Activated B cell treated with CpG ODN at 0.5 μM for 24 hours (primary cell): ENCODE results near the gene APBB2. TPM values are rescaled to one million over a fixed set of nuclear protein-coding genes. Genes with fewer than 3 reads are reported as not detected.

Experiments
- ATAC-seq: fragments of 200-7000 bp; cut with Tn5 transposase; one replicate; pipeline ENCODE4 v1.10.0; 2021; ENCODE audit warnings: low read depth, mild to moderate bottlenecking, moderate library complexity
- CTCF ChIA-PET: fragments of 350-600 bp; sonication (Branson Sonifier 250); formaldehyde crosslinking; loops from one replicate; lab custom pipeline; 2021; ENCODE audit warnings: antibody characterized with exemption; lab: Charles Lee
- POLR2A ChIA-PET: fragments of 350-600 bp; sonication (Branson Sonifier 250); formaldehyde crosslinking; loops from one replicate; lab custom pipeline; 2021; ENCODE audit warnings: antibody characterized with exemption; lab: Charles Lee
- DNase-seq: peaks from one replicate; pipeline ENCODE4 v3.0.0; 2022
- H3K27ac Mint-ChIP-seq: one replicate; pipeline ENCODE4 v1.8.0; 2020; ENCODE audit warnings: mixed read lengths
- H3K27me3 Mint-ChIP-seq: one replicate; pipeline ENCODE4 v1.8.0; 2021; ENCODE audit warnings: mixed read lengths
- H3K36me3 Mint-ChIP-seq: one replicate; pipeline ENCODE4 v1.8.0; 2021; ENCODE audit warnings: low read depth, mixed read lengths
- H3K4me1 Mint-ChIP-seq: one replicate; pipeline ENCODE4 v1.8.0; 2021; ENCODE audit warnings: mixed read lengths
- H3K4me3 Mint-ChIP-seq: one replicate; pipeline ENCODE4 v1.8.0; 2020; ENCODE audit warnings: mild to moderate bottlenecking, mixed read lengths
- H3K9me3 Mint-ChIP-seq: one replicate; pipeline ENCODE4 v1.8.0; 2020; ENCODE audit warnings: mixed read lengths
- CTCF ChIP-seq: fragments of 200-600 bp; IDR thresholded peaks from one replicate; pipeline ENCODE4 v1.8.0; 2022; ENCODE audit warnings: antibody characterized with exemption, mild to moderate bottlenecking
- intact Hi-C: fragments of 100-400 bp; cut with micrococcal nuclease; formaldehyde crosslinking; loops from one replicate; pipeline ENCODE4 v1.15.1; 2024
- total RNA-seq: library from RNA; stranded (reverse); gene quantifications from 2 replicates; pipeline ENCODE4 v1.2.3, GENCODE V29; 2022

APBB2 gene
- total RNA-seq, 1 donor from 2014 or later, result 3.7 TPM

GRCh38 chr4:40812856-40813255, 401.5 kb downstream of the APBB2 start:
- CTCF ChIA-PET, result no interaction called here

GRCh38 chr4:40812386-40812785, 402.0 kb downstream of the APBB2 start:
- Mint-ChIP-seq H3K9me3 (no peaks in the 10 kb centered on the region), H3K4me1 (no peaks in the 10 kb centered on the region), H3K4me3 (no peak overlapping the region), H3K27me3 (no peaks in the 10 kb centered on the region), H3K27ac (no peak overlapping the region), H3K36me3 (no peaks in the 10 kb centered on the region)
- ATAC-seq, result no peak
- CTCF ChIA-PET, result no interaction called here
- DNase-seq, result no peak
- TF ChIP-seq CTCF, result no peak
- intact Hi-C loops, result no loop called here
- POLR2A ChIA-PET, result no interaction called here

More at GRCh38 chr4:40812856-40813255, 401.5 kb downstream of the APBB2 start:
- POLR2A ChIA-PET, result interaction anchor here (0.6 kb wide), 1 partner anchor 1764 kb away, joined by 8 read pairs; no protein-coding TSS in a partner anchor
- no peak for ATAC-seq
- H3K27ac Mint-ChIP-seq, result no peak overlapping the region
- H3K36me3 Mint-ChIP-seq, result no peaks in the 10 kb centered on the region
- H3K4me3 Mint-ChIP-seq, result no peak overlapping the region
- H3K4me1 Mint-ChIP-seq, result no peaks in the 10 kb centered on the region
- no peak for DNase-seq
- no peaks in the 10 kb centered on the region for H3K27me3 Mint-ChIP-seq
- no peaks in the 10 kb centered on the region for H3K9me3 Mint-ChIP-seq
- intact Hi-C loops, result no loop called here
- no peak for TF ChIP-seq CTCF

- ChIA-PET CTCF (no interaction called here), POLR2A (no interaction called here)
- no peak overlapping the region for H3K27ac Mint-ChIP-seq
- H3K4me3 Mint-ChIP-seq, result no peak overlapping the region
- DNase-seq (no peak), ATAC-seq (no peak)
- no peaks in the 10 kb centered on the region for H3K36me3 Mint-ChIP-seq
- no peaks in the 10 kb centered on the region for H3K27me3 Mint-ChIP-seq
- no peak for TF ChIP-seq CTCF
- no peaks in the 10 kb centered on the region for H3K4me1 Mint-ChIP-seq
- H3K9me3 Mint-ChIP-seq, result no peaks in the 10 kb centered on the region
- intact Hi-C loops, result no loop called here
Observed at GRCh38 chr4:40811956-40812355, 402.4 kb downstream of the APBB2 start.

- H3K27ac Mint-ChIP-seq, result no peak overlapping the region
Observed at GRCh38 chr4:40808926-40809457, 405.4 kb downstream of the APBB2 start.

GRCh38 chr4:40804598-40804997, 409.7 kb downstream of the APBB2 start:
- Mint-ChIP-seq H3K4me3 (no peak overlapping the region), H3K9me3 (no peaks in the 10 kb centered on the region), H3K4me1 (peaks cover 8% of the 10 kb centered on the region), H3K27ac (no peak overlapping the region), H3K27me3 (no peaks in the 10 kb centered on the region), H3K36me3 (no peaks in the 10 kb centered on the region)
- TF ChIP-seq CTCF, result no peak
- intact Hi-C loops, result no loop called here
- ATAC-seq, result no peak
- no peak for DNase-seq
- ChIA-PET POLR2A (interaction anchor here (0.6 kb wide), 1 partner anchor 264 kb away, joined by 5 read pairs; no protein-coding TSS in a partner anchor), CTCF (no interaction called here)

More at GRCh38 chr4:40808926-40809457, 405.4 kb downstream of the APBB2 start:
- no peak for DNase-seq
- Mint-ChIP-seq H3K27me3 (no peaks in the 10 kb centered on the region), H3K36me3 (no peaks in the 10 kb centered on the region), H3K4me1 (no peaks in the 10 kb centered on the region), H3K9me3 (no peaks in the 10 kb centered on the region), H3K4me3 (no peak overlapping the region)
- intact Hi-C loops, result no loop called here
- CTCF ChIA-PET, result no interaction called here
- POLR2A ChIA-PET, result no interaction called here
- no peak for TF ChIP-seq CTCF
- no peak for ATAC-seq
